Activated T-cell treated with anti-CD3 and anti-CD28 coated beads for 1 hour (primary cell): ENCODE results near the gene NUTM2E.
A peak's percentile ranks its signal among the peaks of the same experiment; 100 is the strongest.
"Not testable (repeated sequence)": the region's sequence is repeated elsewhere in the genome, so short reads cannot be mapped to it uniquely, and the experiment has no call there.

Source experiments
- DNase-seq: peaks from one replicate; pipeline ENCODE4 v3.0.0-alpha.2; 2020; ENCODE audit warnings: low read depth

NUTM2E gene, protein sequence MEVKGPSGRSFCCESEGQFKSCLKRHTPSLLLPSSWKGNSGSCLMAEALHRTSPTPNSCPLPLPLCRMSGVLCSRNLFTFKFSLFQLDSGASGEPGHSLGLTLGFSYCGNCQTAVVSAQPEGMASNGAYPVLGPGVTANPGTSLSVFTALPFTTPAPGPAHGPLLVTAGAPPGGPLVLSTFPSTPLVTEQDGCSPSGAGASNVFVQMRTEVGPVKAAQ (N-terminal part only)

DNA sequence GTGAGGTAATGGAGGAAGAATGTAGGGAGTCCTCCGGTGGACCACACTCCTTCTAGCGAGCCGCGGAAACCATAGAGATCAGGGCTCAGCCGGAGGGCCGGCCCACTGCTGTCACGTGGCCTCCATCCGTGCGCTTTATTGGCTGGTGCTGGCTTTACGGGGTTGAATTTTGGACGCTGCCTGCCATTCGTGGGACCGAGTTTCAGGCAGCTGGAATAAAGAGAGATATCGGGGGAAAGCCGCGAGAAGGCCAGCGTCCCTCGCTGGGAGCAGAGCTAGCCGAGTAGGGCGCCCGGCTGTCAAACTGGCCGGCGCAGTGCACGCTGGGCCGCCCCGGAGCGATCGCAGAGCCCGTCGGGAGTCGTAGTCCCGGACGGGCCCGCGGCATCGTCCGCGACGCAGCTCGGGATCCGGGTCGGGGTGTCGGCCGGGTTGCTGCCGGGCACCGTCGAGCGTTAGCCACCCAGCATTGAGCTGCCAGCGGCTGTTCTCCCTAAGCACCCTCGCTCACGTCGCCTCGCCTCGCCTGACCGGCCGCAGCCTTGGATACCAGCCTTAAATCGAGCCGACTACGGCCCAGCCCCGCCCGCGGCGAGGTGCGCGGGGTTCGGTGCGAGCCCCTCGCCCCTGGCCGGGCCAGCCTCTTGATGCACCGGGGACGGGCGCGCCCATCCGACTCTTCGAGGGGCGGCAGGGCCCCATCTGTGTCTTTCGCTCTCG lies at the start of gene NUTM2E:
Gene NUTM2E, plus strand, starts transcription at position 244 of the 720 bp plus-strand sequence. CDS start 15,002 bp downstream, outside the sequence.
- DNase-seq = peak; percentile 46

DNA sequence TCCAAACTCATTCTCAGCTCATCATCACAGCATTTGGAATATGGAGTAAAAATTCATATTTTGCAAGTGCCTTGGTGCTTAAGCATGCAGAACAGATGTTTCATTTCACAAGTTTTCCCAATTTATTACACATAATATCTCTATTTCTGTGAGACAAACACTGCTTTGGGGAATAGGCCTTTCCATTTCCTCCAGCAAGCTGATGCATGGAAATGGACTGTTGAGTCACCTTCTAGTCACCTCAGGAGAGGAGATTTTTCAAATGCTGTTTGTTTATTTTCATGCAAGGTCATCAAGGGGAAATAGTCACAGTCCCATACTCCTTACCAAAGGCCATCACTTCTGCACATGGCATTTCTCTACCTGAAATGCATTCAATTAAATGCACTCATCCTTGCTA lies 48.5 kb upstream of the NUTM2E start:
- not testable (repeated sequence) for DNase-seq

DNA sequence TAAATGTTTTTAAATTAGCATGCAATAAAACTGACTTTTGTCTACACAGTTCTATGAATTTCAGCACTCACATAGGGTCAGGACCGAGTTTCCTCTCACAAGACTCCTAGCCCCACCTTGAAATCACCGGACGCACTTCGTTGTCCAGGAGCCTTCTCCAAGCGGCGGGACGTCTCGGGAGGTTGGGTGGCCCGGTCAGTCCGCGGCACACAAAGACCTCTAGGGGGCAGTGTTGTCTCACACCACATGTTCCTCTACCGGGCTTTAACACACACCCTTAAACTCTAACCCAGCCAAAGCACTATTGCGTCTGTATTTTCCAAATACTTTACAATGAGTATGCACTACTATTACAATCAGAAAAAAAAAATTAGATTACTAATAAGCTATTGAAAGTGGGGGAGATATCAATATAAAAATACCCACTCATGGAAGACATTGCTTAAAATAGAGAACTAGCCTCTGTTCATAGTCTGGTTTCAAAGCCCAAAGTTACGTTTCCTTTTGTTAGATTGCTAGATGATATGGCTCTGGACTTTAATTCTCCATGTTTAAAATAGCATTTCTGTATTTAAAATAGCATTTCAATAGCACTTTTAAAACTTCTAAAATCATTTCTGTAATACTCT lies 47.1 kb upstream of the NUTM2E start:
- peak; percentile 26 for DNase-seq

DNA sequence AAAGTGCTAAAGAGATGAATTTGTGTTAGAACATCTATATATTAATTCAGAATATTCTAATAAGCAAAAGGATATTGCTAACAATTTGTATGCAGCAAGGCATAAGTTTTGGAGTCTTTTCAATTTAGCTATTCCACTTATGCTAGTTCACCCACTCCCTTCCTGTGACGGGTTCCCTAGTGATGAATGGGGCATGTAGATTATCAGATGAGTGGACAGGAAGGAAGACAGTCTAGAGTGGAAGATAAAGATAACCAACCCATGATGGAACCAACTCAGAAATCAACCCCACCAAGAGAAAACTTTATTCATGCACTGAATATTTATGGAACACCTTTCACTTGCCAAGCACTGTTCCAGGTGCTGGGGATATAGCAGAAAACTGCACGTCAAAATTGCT lies 46.5 kb upstream of the NUTM2E start:
- not testable (repeated sequence) for DNase-seq

DNA sequence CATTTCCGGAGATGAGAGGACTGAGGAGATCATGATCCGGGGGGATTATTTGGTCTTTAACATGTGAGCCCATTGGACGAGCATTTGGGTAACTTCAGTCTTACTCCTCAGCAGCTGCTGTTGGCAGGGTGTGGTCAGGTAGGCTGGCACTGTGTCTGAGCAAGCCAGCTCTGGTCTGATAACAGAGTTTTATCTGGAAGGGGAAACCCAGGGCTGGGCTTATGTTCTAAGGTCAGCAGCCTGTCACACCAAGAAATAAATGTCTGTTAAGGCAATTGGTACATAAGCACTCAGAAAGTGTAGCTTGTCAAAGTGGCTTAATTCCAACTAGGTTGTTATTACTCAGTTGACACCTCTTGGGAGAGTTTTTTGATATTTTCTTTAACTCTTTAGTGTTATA lies 45.0 kb upstream of the NUTM2E start:
- not testable (repeated sequence) for DNase-seq

DNA sequence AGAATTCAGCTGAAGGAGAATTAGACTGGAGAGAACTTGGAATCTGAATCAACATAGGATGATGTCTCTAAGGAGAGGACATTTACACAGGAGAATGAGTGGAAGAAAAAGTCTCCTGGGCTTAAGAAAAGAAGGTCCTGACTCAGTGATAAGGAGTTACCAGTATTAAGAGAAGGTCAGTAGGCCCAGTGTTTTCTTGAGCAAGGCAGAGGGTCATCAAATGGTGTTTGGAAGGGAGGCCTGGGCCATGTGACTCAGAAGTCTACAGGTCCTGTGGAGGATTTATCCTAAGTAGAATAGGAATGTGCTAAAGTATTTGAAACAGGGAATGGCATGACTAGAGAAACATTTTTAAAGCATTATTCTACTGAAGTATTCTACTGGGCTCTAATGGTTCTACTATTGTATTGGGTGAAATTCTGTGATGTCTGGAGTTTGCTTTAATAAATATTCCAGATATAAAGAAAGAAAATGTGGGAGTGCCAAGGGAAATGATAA lies 39.0 kb upstream of the NUTM2E start:
- DNase-seq = not testable (repeated sequence)

DNA sequence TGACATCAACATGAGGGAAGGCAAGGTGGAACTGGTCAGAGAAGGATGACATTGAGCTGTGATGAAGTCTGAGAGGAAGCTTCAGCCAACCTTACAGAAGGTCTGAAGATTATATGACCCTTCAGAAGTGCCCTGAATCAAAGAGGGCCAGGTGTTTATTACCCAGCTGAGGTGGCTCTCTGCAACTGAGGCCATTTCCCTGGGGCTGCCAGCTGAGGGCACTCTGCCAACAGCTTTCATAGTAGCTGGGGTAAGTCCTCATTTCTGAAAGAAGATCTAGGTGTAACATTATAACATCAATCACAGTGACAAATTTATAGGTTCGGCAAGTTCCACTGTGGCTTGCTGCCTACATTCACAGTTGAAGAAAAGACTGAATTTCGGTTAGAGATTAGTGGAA lies 37.2 kb upstream of the NUTM2E start:
- DNase-seq = not testable (repeated sequence)

DNA sequence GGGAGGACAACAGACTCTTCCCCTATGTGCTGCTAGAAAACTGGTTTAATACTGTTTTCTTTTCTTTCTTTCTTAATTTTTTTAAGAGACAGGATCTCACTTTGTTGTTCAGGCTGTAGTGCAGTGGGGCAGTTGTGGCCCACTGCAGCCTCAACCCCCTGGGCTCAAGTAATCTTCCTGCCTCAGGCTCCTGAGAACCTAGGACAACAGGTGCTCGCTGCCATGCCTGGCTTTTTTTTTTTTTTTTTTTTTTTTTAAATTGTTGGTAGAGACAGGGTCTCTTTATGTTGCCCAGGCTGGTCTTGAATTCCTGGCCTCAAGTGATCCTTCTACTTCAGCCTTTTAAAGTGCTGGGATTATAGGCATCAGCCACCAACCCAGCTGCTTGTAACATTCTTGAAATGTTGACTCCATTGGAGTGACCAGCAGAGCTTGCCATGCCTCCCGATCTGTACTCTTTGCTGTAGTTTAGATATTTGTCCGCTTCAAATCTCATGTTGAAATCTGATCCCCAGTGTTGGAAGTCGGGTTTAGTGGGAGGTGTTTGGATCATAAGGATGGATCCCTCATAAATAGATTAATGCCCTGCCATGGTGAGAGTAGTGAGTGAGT lies 34.5 kb upstream of the NUTM2E start:
- DNase-seq = not testable (repeated sequence)

DNA sequence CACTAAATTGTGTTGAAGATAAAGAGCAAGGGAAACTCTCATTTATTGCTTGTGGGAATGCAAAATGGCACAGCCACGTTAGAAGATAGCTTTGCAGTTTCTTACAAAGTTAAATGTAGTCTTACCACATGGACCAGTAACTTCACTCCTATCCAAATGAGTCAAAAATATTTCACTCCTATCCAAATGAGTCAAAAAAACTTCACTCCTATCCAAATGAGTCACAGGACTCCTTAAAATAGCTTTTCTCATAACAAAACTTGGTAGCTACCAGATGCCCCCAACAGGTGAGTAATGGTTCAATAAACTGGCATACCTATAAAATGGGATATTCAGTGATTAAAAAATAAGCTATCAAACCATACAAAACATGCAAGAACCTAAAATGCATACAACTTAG lies 27.2 kb upstream of the NUTM2E start:
- DNase-seq = not testable (repeated sequence)

DNA sequence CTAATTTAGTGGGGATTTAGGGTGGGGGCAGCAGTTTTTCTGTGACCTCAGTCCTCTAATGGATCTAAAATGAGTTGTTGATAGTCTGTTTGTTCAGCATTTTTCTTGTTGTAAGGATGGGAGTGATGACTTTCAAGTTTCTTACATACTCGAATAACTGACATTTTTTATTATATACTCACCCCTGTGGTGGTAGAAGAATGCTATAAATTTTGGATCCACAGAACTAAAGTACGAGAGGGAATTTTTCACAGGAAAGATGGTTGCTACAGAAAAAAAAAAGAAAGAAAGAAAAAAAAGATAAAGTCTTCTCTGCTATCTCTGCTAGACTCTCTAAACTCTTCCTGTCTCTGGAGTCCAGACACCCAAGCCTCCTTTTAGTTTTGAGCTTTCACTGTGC lies 20.7 kb upstream of the NUTM2E start:
- not testable (repeated sequence) for DNase-seq

DNA sequence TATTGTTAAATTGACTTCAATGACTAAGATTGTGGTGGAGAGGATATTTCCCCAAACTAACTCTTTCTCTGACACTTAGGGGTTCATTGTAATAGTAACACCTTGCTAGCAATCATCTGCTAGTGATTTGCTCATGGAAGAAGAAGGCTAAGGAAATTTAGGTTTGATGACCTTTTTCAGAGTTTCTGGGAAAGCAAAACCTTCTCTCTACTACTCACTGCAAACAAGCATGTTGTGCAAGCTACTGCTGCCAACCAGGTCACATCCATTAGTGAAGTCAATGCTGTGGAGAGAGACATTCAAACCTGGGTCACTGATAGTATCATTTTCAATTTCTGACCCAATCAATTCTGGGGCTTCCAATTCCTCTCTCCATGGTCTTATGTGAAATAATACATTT lies 14.6 kb upstream of the NUTM2E start:
- DNase-seq = not testable (repeated sequence)

DNA sequence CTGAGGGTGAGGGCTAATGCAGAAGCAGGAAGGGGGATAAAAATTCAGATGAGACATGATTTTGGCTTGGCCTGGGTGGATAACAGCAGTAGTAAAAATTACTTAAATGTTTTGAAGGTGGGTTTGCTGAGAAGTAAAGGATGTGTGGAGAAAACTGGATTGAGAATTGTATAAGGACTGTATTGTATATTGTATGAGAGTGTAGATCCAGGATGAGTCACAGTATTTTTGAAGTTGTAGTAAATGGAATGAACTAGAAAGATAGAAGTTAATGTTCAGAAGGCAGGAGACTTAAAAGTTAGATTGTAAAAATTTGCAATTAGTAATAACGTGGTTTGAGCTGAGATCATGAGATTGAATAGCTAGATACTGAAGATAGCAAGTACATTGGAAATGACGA lies 10.2 kb upstream of the NUTM2E start:
- DNase-seq = not testable (repeated sequence)

DNA sequence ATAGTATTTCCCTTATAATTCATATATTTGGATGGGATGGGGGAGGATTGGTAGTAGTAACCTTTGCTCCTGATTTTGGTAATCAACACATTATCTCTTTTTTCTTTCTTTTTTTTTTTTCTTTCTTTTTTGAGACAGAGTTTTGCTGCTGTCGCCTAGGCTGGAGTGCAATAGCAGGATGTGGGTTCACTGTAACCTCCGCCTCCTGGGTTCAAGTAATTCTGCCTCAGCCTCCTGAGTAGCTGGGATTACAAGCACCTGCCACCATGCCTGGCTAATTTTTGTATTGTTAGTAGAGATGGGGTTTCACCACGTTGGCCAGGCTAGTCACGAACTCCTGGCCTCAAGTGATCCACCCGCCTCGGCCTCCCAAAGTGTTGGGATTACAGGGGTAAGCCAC lies 3.2 kb upstream of the NUTM2E start:
- peak; percentile 5 for DNase-seq

DNA sequence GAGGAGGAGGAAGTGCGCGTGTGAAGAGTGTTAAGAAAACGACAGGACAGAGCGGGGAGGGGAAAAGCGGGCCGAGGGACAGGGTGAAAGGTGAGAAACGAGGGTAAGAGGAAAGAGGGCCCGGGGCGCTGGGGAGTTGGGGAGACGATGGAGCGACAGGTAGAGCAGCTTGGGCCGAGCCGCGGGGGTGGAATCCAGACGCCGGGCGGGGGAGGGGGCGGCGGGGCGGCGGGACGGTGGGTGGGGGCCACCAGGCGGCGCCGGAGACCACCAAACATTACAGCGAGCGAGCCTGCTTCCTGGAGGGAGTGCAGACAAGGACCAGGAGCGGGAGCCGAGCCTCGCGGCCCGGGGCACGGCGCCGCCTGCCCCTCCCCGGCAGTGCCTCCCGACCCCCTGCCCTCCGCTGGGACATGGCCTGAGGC lies 940 bp upstream of the NUTM2E start:
- not testable (repeated sequence) for DNase-seq

DNA sequence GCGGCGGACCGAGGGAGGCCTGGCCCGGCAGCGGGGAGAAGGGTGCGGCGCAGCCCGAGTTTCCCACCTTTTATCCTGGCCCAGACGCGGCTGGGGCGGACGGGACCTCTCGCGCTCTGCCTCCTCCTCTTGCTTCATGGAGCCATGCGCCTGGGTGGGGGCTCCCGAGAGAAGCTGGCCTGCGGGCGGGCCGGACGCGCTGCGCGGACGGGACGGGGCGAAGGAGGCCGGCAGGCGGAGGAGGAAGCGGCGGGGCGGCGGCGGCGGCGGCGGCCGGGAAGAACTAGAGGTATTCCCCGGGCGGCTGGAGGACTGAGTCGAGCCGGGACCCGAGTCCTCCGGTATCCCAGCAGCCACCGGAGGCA lies 426 bp upstream of the NUTM2E start:
- DNase-seq = not testable (repeated sequence)

DNA sequence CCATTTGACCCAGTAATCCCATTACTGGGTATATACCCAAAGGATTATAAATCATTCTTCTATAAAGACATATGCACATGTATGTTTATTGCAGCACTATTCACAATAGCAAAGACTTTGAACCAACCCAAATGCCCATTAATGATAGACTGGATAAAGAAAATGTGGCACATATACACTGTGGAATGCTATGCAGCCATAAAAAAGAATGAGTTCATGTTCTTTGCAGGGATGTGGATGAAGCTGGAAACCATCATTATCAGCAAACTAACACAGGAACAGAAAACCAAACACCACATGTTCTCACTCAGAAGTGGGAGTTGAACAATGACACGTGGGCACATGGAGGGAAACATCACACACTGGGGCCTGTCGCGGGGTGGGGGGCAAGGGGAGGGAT lies 7.3 kb downstream of the NUTM2E start:
- DNase-seq = not testable (repeated sequence)

DNA sequence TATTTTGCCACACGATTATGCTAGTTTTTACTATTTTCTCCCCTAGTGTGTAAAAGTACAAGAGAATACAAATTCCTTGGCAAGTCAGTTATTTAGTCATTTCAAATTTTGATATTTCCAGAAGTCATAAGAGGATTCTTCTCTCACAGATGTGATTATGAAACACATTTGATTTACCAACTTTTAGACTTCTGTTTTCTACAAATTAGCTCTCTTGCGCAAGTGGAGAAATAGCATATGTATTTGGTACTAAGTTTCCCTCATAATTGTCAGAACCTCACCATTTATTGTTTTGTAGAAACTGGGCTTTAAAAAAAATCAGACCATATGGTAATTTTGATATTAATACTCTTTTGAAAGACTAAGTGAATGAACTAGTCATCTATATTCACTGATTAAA lies 9.4 kb downstream of the NUTM2E start:
- not testable (repeated sequence) for DNase-seq

DNA sequence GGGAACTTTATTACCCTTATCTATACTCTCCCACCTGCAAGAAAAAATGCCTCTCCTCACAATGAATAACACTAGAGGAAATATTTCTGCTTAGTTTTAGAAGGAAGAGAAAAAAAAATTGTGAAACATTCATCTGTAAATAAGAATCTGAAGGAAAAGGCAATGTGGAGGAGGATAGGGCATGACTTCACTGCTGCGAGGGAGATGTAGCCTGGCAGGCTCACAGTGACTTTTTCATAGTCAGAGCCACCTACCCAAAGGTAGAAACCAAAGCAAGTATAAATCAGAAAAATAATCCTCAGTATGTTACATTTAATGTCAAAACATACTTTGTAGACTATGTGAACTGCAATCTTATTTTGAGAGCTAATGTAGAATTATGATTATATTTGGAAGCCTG lies 10.4 kb downstream of the NUTM2E start:
- not testable (repeated sequence) for DNase-seq

DNA sequence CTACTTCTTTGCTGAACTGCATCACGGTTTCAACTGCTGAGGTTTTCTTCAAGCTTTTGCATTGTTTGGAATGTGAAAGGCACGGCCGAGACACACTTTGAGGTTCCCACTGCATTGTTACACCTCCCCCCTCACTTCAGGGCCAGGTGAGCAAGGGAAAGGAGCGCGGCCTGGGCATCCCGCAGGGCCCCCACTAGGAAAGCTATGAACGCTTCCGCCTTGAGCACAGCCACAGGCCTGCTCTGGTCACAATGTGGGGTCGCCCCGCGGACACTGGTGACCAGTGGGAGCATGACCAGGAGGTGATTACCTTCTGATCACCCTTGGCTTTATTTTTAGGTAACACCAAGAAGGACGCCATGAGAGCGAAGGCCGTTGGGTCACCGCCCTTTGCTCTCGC lies 11.9 kb downstream of the NUTM2E start:
- DNase-seq = not testable (repeated sequence)

DNA sequence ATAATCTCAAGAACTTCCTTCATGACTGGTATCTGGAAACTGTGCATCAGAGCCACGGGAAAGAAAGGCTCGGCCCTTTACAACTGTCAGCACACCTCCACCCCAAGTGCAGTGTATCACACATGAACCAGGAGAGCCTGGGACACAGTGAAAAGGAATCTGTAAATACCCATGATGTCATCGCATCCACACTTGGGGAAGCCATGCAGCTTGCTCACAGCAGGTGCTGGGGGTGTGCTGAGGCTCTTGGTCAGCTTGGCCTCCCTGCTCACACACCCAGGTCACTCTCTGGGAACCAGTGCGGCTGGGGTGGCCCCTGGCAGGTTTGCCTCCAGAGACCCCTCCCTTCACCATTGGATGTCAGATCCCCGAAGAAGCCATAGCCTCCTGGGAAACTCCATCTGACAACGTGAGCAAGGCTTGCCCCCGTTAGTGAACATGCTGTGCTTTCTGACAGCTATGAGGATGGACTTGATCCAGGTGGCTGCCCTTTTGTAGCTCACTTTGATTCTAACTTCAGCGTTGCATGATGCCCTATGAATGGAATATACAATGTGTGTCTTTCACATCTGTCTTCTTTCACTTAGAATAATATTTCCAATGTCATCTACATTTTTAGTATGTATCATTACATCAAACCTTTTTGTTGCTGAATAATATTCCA lies 26.8 kb downstream of the NUTM2E start:
- not testable (repeated sequence) for DNase-seq

DNA sequence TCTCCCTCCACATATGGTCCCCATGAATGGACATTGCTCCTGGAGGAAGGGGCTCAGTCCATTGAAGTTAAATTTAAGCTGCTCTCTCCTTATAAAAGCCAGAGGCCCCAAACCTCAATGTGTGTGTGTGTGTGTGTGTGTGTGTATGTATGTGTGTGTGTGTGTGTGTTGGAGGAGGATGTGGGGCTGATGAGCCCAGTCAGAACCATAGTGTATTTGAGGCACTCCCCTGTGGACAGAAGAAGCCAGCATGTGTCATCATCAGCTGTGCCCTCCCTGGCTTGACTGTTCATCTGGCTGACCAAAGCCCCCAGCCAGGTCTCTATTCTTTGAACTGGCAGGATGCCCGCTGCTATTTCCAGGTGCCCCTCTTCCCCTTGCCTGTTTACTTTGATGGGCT lies 35.7 kb downstream of the NUTM2E start:
- DNase-seq = not testable (repeated sequence)

DNA sequence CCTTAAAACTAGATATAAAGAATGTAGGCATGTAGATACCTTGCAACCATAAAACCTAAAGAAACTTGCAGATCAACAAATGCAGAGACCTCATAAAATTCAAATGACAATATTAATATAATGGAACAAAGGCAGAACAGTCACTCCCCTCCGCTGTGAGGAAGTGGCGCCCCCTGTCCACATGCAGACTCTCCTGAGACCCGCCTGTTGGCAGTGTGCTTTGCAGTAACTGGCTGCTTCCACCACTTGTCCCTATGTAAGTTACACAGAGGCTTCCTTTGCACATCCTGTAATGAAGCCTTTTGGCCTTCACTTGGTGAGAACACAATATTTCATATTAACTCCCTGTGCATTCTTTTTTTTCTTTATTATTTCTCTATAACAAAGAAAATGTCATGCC lies 36.3 kb downstream of the NUTM2E start:
- not testable (repeated sequence) for DNase-seq
